Nephron (organoid): ENCODE results near the gene ZNF862.
A peak's percentile ranks its signal among the peaks of the same experiment; 100 is the strongest.

Experiments
- H3K27ac Mint-ChIP-seq, 3 experiments: 2 replicates each; pipeline ENCODE4 v1.8.0; 2020; ENCODE audit warnings: mixed read lengths in 3 of 3, mild to moderate bottlenecking in 2 of 3, moderate library complexity in 1 of 3
- H3K27me3 Mint-ChIP-seq: 2 replicates; pipeline ENCODE4 v1.8.0; 2021; ENCODE audit warnings: low read depth, mild to moderate bottlenecking, moderate library complexity, mixed read lengths
- H3K36me3 Mint-ChIP-seq: 2 replicates; pipeline ENCODE4 v1.8.0; 2020; ENCODE audit warnings: low read depth, mixed read lengths
- H3K4me1 Mint-ChIP-seq: 2 replicates; pipeline ENCODE4 v1.8.0; 2020; ENCODE audit warnings: mixed read lengths
- H3K4me3 Mint-ChIP-seq, 3 experiments: 2 replicates each; pipeline ENCODE4 v1.8.0; 2020; ENCODE audit warnings: mild to moderate bottlenecking in 3 of 3, mixed read lengths in 3 of 3, moderate library complexity in 2 of 3
- H3K9me3 Mint-ChIP-seq: 2 replicates; pipeline ENCODE4 v1.8.0; 2020; ENCODE audit warnings: mixed read lengths
- CTCF ChIP-seq, 3 experiments: fragments of 200-600 bp; sonication (generic); IDR thresholded peaks; one replicate each; pipeline ENCODE4 v1.5.0; 2021; ENCODE audit warnings: antibody characterized with exemption in 3 of 3; ENCODE audit not compliant: unreplicated experiment in 3 of 3

ZNF862 gene

GRCh38 chr7:149873970-149874643 lies 35.9 kb downstream of the ZNF862 start:
- Mint-ChIP-seq H3K4me1 (peaks cover 31% of the 10 kb centered on the region), H3K9me3 (no peaks in the 10 kb centered on the region), H3K36me3 (no peaks in the 10 kb centered on the region), H3K27me3 (peaks cover 7% of the 10 kb centered on the region), H3K27ac (peak overlapping the region in 1 of 3 experiments; percentile 69), H3K4me3 (peak overlapping the region; percentile 87 to 89 (median 89))
- TF ChIP-seq CTCF (IDR thresholded peaks at IDR 0.05; ENCODE audit: unreplicated experiment in 3 of 3) = no peak

- no peaks in the 10 kb centered on the region for H3K9me3 Mint-ChIP-seq
- H3K27me3 Mint-ChIP-seq = peaks cover 7% of the 10 kb centered on the region
- no peaks in the 10 kb centered on the region for H3K36me3 Mint-ChIP-seq
Observed at GRCh38 chr7:149874644-149875028, 36.5 kb downstream of the ZNF862 start.

GRCh38 chr7:149875396-149875795 lies 37.2 kb downstream of the ZNF862 start:
- Mint-ChIP-seq H3K27me3 (peaks cover 7% of the 10 kb centered on the region), H3K9me3 (no peaks in the 10 kb centered on the region), H3K4me3 (peak overlapping the region; percentile 80 to 89 (median 87)), H3K36me3 (no peaks in the 10 kb centered on the region), H3K27ac (no peak overlapping the region), H3K4me1 (peaks cover 31% of the 10 kb centered on the region)
- TF ChIP-seq CTCF (IDR thresholded peaks at IDR 0.05; ENCODE audit: unreplicated experiment in 3 of 3) = no peak

More at GRCh38 chr7:149874644-149875028, 36.5 kb downstream of the ZNF862 start:
- peaks cover 31% of the 10 kb centered on the region for H3K4me1 Mint-ChIP-seq
- H3K4me3 Mint-ChIP-seq = peak overlapping the region; percentile 80 to 89 (median 87)
- TF ChIP-seq CTCF (IDR thresholded peaks at IDR 0.05; ENCODE audit: unreplicated experiment in 3 of 3) = no peak
- H3K27ac Mint-ChIP-seq = peak overlapping the region in 1 of 3 experiments; percentile 43

- H3K36me3 Mint-ChIP-seq = no peaks in the 10 kb centered on the region
Observed at GRCh38 chr7:149877890-149878522, 39.8 kb downstream of the ZNF862 start.

GRCh38 chr7:149878523-149878921 lies 40.3 kb downstream of the ZNF862 start:
- peaks cover 21% of the 10 kb centered on the region for H3K27me3 Mint-ChIP-seq

More at GRCh38 chr7:149877890-149878522, 39.8 kb downstream of the ZNF862 start:
- TF ChIP-seq CTCF (IDR thresholded peaks at IDR 0.05; ENCODE audit: unreplicated experiment in 3 of 3) = no peak
- no peak overlapping the region for H3K4me3 Mint-ChIP-seq
- H3K9me3 Mint-ChIP-seq = no peaks in the 10 kb centered on the region
- peaks cover 17% of the 10 kb centered on the region for H3K27me3 Mint-ChIP-seq
- H3K4me1 Mint-ChIP-seq = peaks cover 40% of the 10 kb centered on the region
- H3K27ac Mint-ChIP-seq = no peak overlapping the region

More at GRCh38 chr7:149878523-149878921, 40.3 kb downstream of the ZNF862 start:
- H3K9me3 Mint-ChIP-seq = no peaks in the 10 kb centered on the region
- H3K36me3 Mint-ChIP-seq = no peaks in the 10 kb centered on the region
- peaks cover 44% of the 10 kb centered on the region for H3K4me1 Mint-ChIP-seq
- no peak for TF ChIP-seq CTCF (IDR thresholded peaks at IDR 0.05; ENCODE audit: unreplicated experiment in 3 of 3)
- no peak overlapping the region for H3K4me3 Mint-ChIP-seq
- no peak overlapping the region for H3K27ac Mint-ChIP-seq
